Fibroblast of skin of left biceps (primary cell): ENCODE data around the gene PRSS56.

Experiments used
- DNase-seq, 2 experiments: peaks; one replicate each; pipeline ENCODE4 v3.0.0-alpha.2; 2013; ENCODE audit warnings: low read depth in 2 of 2

The PRSS56 gene

GRCh38 chr2:232519581-232520438, at the start of gene PRSS56:
Gene PRSS56, plus strand, starts transcription at chr2:232520388. Its CDS starts 211 bp downstream, at chr2:232520599.
- no peak for DNase-seq

GRCh38 chr2:232473467-232473890, 46.7 kb upstream of the PRSS56 start:
- no peak for DNase-seq

- no peak for DNase-seq
Measured at GRCh38 chr2:232476045-232476444, 44.1 kb upstream of the PRSS56 start.

DNA sequence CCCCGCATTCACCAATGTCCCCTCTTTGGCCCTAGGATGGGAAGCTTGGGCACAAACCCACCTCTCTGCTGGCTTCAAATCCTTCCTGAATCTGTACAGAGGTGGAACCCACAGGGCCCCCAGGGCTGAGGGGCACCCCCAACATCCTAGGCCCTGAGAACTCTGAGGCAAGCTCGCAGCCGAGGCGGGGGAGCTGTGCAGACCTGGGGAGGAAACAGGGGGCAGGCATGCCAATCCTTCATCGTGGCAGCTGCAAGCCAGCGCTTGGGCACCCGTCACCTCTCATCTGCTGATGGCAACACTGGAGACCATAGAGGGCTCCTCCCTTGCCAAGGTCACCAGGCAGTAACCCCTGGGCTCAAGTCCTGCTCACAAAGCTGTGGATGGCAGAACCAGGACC, 43.4 kb upstream of the PRSS56 start:
- no peak for DNase-seq

GRCh38 chr2:232477751-232478510, 42.3 kb upstream of the PRSS56 start:
- DNase-seq, result no peak

DNA sequence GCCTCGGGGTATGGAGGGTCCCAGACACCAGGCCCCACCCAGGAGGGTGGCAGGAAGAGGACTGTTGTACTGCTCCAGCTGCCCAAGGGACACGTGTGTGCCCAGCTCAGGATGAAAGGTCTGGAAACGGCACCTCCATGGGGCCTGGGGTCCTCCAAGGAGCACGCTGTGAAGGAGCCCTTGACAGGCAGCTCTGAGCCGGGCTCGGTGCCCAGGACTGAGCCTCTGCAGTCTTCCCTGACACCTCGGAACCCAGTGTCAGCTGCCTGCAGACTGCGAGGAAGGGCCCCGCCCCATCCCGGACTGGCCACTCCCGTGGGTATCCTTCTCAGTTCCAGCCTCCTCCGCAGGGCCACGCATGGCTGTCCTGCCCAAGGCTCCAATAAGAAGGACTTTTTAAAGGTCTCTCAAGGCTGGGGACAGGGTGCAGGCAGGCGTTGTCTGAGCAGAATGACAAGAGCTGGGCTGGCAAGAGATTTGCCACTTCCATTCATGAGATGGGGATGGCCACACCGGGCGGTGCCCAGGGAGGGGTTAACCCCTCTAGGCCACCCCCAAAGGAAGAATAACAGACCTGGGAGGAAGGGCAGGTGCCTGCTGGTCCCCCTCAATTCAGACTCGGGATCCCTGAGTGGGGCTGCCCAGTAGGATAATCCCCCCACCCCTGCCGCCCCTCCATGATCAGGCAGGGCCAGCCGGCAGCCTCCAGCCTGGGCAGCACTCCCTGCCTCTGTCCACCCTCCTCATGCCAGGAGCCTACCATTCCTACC, 41.4 kb upstream of the PRSS56 start:
- no peak for DNase-seq

DNA sequence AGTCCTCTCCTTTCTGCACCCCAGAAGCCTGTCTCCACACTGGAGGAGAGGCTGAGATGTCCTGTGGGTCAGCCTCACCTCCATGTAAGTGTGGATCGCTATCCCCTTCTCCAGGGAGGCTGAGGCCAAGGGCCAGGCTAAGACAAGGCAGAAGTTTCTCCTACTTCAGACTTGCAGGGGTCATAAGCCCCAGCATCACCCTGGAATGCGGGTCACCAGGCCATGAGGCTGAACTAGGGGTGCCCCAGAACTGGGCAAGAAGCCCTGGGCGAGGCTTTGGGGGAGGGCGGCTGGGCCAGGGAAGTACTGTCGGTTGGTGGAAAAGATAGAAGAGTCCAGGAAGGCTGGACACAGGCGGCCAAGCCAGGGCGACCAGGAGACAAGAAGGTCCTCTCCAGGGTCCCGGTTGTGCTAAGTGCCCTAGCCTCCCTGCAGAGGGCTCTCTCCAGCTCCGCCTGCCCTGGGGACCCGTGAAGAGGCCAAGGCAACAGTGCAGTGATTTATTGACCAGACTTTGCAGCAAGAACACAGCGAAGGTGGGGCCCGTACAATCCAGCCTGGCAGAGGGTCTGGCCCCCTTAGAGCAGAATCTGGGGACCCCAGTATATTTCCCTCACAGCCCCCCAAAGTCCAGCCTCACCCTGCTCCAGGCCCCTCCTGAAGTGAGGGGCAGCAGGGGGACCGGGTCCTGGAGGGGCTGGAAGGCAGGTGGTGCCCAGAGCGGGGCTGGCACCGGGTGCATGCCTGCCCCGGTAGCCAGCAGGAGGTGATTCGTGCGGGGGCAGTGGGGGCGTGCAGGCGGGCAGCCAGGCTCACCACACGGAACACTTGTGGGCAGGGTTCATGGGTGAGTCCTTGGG, 40.6 kb upstream of the PRSS56 start:
- DNase-seq, result no peak

- no peak for DNase-seq
Measured at GRCh38 chr2:232480201-232481190, 39.7 kb upstream of the PRSS56 start.

DNA sequence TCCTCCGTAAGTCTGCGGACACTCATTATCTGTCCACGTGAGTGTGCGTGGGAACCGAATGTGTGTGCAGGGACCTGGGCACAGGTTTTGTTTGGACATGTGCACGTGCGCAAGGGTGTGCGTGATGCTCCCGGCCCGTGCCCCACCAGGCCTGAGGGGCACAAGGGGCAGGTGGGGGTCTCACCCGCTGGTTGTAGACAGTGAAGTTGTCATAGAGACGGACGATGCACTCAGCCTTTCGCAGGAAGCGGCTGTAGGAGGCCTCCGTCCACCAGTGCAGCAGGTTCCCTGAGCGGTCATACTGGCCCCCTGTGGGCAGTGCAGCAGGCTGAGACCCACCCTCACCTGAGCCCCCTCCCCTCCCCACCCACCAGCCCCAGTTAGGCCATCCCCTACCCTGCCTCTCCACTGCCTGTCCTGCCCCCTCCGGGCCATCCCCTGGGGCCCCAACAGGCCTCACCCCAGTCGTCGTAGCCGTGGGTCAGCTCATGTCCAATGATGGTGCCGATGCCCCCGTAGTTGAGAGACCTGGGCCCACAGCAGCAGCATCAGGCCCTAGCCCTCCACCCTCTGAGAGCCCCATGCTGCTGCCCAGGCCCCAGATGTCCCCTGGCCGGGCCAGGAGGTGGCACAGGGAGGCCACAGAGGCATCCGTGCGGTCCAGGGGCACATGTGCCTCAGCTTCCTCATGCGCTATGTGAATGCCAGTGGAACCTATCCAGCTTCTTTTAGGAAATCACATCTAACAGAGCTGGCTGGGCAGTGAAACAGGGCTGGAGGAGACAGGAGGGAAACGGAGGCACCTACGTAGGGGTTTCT, 38.7 kb upstream of the PRSS56 start:
- DNase-seq, result no peak

DNA sequence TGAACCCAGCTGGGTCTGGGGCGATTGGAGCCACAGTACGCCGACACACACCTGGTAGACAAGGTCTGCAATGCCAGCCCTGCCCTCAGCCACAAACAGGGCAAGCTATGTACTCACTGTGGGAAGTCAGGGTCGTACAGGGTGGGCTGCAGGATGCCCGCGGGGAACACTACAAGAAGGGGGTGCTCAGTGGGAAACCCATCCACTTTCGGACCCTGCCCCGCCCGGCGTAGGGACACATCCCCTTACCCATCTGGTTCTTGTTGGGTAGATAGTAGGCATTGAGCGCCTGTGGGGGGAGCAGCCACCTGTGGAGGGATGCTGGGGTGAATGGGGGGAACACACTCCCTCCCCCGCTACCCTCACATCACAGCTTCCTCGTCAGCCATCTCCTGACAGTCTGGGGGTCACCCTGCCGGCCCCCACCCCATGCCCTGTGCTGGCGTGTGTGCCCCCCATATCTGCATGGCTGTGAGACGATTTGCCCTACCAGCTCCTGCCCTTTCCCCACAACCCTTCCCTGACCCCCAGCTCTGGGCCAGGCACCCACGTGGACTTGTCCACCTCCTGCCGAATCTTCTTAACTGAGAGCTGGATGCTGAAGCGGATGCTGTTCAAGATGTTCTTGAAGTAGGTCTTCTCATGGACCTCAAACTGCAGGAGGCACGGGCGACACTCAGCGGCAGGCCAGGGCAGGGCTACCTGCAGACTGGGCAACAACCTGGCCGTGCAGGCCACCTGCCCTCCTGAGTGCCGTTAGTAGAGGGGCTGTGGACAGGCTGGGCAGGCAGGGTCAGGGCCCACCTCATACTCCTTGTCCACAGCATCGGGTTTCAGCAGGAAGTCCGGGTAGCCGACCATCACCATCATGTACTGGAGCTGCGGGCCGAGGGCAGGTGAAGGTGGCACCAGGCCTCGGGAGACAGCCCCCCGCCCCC, 37.6 kb upstream of the PRSS56 start:
- no peak for DNase-seq

DNA sequence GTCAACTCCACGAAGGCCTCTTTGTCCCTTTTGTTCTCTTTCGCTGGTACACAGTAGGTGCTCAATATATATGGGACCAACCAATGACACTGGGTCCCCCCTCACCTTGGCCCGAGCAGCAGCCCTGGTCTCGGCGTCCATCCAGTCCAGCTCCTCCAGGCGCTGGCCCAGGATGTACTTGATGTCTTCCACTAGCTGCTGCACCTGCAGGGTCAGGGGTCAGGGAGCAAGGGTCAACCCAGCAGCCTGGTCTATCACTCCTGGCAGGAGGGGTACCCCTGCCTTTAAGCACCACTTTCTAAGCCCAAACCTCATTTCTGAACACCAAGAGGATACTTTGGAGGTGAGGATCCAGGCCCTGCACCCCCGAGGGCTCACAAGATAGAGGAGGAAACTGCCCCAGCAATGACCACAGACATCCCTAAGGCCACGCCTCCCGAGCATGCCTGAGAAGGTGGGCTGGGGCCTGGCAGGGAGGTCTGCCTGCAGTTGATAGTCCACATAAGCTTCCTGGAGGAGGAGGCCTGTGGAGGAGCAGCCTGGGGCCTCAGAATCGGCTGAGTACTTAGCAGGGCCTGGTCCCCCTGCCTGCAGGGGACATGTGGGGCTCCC, 36.8 kb upstream of the PRSS56 start:
- no peak for DNase-seq

DNA sequence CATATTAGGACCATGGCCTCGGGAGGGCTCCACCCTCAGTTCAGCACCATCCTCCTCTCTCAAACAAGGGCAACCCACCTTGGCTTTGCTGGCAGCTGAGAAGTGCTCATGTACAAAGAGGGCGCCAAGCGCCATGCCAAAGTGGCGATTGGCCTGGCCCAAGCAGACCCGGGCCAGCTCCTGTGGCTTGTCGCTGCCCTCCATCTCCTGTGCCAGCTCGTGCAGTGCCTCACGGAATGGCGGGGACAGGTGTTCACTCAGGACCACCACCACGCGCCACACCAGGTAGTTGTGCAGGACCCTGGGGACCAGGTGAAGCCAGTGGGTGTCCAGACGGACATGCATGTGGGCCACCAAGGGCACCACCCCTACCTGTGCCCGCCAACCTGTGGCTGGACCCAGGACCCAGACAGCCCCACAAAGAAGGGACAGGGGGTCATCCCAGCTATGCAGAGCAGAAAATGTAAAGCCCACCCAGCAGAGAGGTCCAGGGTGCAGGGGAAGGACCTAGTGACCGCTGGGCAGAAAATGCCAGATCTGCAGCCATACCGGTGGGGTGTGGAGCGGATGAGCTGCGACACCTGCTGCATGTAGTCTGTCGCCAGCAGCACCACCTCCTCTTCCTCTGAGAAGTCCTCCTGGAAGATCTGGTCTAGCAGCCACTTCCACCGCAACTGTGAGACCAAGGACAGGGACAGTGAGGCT, 36.1 kb upstream of the PRSS56 start:
- DNase-seq, result no peak

DNA sequence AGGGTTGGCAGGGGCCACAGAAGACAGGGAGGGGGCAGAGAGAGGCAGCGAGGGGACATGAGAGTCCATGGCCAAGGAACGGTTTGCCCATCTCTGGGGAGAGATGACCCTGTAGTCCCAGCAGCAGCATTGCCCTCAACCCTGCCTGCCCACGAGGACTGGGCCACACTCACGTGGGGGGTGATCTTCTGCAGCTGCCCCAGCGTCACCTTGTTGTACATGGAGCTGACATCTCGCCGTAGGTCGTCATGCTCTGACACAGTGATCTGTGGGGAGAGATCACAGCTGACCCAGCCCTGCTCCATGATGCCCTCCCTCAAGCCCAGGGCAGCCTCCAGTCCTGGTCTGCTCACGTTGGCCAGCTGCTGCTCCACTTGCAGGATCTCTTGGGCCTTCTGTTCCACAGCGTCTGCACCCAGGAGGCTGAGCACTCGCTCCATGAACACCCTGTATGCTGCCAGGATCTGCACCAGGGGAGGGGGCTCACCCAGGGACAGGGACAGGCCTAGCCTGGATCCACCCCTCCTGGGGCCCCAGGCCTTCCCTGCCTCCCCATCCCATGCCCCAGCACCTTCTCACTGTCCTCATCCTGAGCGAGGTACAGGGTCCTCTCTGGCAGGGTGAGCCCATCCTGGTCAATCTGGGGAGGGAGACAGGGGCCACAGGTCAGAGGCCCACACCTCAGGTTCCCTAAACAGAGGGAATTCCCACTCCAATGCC, 35.4 kb upstream of the PRSS56 start:
- no peak for DNase-seq

- DNase-seq, result no peak
Measured at GRCh38 chr2:232485348-232485756, 34.8 kb upstream of the PRSS56 start.

DNA sequence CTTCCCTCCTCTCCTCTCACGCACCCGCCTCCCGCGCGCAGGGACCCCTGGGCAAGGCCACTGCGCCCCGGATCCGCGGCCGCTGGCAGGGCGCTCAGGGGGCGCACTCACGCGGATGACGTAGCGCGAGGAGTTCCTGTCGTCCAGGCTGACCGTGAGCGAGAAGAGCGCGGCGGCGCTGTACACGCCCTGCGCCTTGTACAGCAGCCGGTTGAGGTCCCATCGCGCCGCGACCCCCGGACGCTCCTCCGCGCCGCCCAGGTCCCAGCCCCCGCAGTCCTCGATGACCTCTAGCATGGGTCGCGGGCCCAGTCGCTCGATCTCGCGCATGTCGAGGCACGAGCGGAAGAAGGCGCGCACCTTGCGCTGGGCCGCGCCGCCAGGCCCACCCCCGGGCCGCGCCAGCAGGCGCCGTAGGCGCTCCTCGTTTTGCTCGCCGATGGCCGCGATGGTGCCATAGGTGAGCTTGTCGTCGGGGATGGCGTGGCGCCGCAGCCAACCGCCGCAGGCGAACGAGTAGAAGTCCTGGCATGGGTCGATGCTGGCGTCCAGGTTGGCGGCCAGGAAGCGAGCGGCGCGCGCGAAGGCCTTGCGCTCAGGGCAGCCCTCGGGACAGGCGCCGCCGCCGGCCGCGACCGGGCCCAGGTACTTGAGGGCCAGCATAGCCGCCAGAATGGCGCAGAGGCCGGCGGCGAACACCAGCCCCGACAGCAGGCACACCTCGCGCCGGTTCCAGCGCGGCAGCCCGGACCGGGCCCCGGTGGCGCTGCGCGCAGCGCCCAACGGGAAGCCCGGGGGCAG, 34.2 kb upstream of the PRSS56 start:
- no peak for DNase-seq
